HCT116 (cell line): ENCODE data around the gene FGF1. TPM values are rescaled to one million over a fixed set of nuclear protein-coding genes. Genes with fewer than 3 reads are reported as not detected.

ENCODE experiments used
- ATAC-seq: fragments of 200-7000 bp; cut with Tn5 transposase; 2 replicates; pipeline ENCODE4 v1.9.1; 2020; ENCODE audit warnings: mild to moderate bottlenecking, moderate library complexity
- BruUV-seq: library from RNA; stranded (reverse); fragments of 400-500 nt; replicated peaks from 2 replicates; lab custom pipeline; 2021; lab: Mats Ljungman, UMichigan
- CTCF ChIA-PET: fragments of 300-600 bp; sonication (Branson Sonifier 250); formaldehyde crosslinking; loops from one replicate; lab custom pipeline; 2021; ENCODE audit warnings: antibody characterized with exemption; lab: Charles Lee
- POLR2A ChIA-PET: fragments of 300-600, 350-600 bp; sonication (Branson Sonifier 250); formaldehyde crosslinking; loops from one replicate; lab custom pipeline; 2021; ENCODE audit warnings: antibody characterized with exemption; lab: Charles Lee
- RAD21 ChIA-PET, 2 experiments: fragments of 300-600 bp; sonication (Branson Sonifier 250); formaldehyde crosslinking; loops; one replicate each; lab custom pipeline; 2023; ENCODE audit warnings: low total read pairs in 2 of 2; ENCODE audit not compliant: uncharacterized antibody in 2 of 2, unreplicated experiment in 2 of 2, low non-redundant PET in 1 of 2; lab: Charles Lee
- DNase-seq: peaks from one replicate; pipeline ENCODE4 v3.0.0-alpha.2; 2010; ENCODE audit warnings: low read depth, low spot score
- H2AFZ ChIP-seq: fragments of 200-600 bp; shearing (Covaris generic), sonication (generic); 2 replicates; pipeline ENCODE4 v1.6.1; 2017; ENCODE audit warnings: low read depth, mixed run types, mixed read lengths, antibody characterized with exemption, low read length; ENCODE audit not compliant: poor library complexity, severe bottlenecking
- H3K27ac ChIP-seq: 2 replicates; pipeline ENCODE4 v1.5.1; 2012; ENCODE audit warnings: low read depth, low read length
- H3K27me3 ChIP-seq: fragments of 200-600 bp; sonication (generic); 2 replicates; pipeline ENCODE4 v1.6.1; 2016; ENCODE audit warnings: mixed run types, low read length, mixed read lengths; ENCODE audit not compliant: insufficient read depth
- H3K36me3 ChIP-seq, 2 experiments: fragments of 200-500 bp in 1 of 2; fragments of 200-600 bp in 1 of 2; sonication (Bioruptor generic) in 1 of 2; sonication (generic) in 1 of 2; 2 replicates each; pipeline versions ENCODE4 v1.5.1 to v1.6.1; 2014 to 2016; ENCODE audit warnings: low read length in 2 of 2, inconsistent platforms in 1 of 2, mixed read lengths in 1 of 2, mixed run types in 1 of 2; ENCODE audit not compliant: insufficient read depth in 2 of 2, control insufficient read depth in 1 of 2
- H3K4me1 ChIP-seq, 2 experiments: fragments of 200-600 bp in 1 of 2; sonication (generic) in 1 of 2; 2 replicates each; pipeline versions ENCODE4 v1.5.1 to v1.6.1; 2012 to 2017; ENCODE audit warnings: low read length in 2 of 2, inconsistent platforms in 1 of 2, mild to moderate bottlenecking in 1 of 2, mixed read lengths in 1 of 2, mixed run types in 1 of 2, moderate library complexity in 1 of 2; ENCODE audit not compliant: insufficient read depth in 2 of 2, control insufficient read depth in 1 of 2
- H3K4me2 ChIP-seq: fragments of 200-600 bp; sonication (generic); 2 replicates; pipeline ENCODE4 v1.6.1; 2017; ENCODE audit warnings: mixed run types, low read length, mixed read lengths
- H3K4me3 ChIP-seq, 2 experiments: fragments of 200-600 bp in 1 of 2; sonication (generic) in 1 of 2; replicated peaks in 1 of 2; 2 replicates each; pipeline ENCODE4 v1.5.1; 2011 to 2016; ENCODE audit warnings: low read length in 2 of 2, control low read depth in 1 of 2, low read depth in 1 of 2, mild to moderate bottlenecking in 1 of 2, mixed read lengths in 1 of 2, mixed run types in 1 of 2
- H3K79me2 ChIP-seq: fragments of 200-600 bp; sonication (generic); 2 replicates; pipeline ENCODE4 v1.6.1; 2017; ENCODE audit warnings: mild to moderate bottlenecking, mixed run types, low read length, moderate library complexity, mixed read lengths; ENCODE audit not compliant: insufficient read depth
- H3K9ac ChIP-seq: fragments of 200-600 bp; sonication (generic); 2 replicates; pipeline ENCODE4 v1.6.1; 2016; ENCODE audit warnings: low read length, mixed read lengths
- H3K9me2 ChIP-seq: fragments of 200-600 bp; sonication (generic), shearing (Covaris generic); 2 replicates; pipeline ENCODE4 v1.6.1; 2017; ENCODE audit warnings: mixed run types, mild to moderate bottlenecking, moderate library complexity; ENCODE audit not compliant: insufficient read depth
- H3K9me3 ChIP-seq, 2 experiments: fragments of 200-500 bp in 1 of 2; fragments of 200-600 bp in 1 of 2; sonication (Bioruptor generic) in 1 of 2; sonication (generic) in 1 of 2; 2 replicates each; pipeline ENCODE4 v1.6.1; 2014 to 2017; ENCODE audit warnings: low read length in 2 of 2, mixed read lengths in 2 of 2, inconsistent platforms in 1 of 2, low read depth in 1 of 2, mild to moderate bottlenecking in 1 of 2, mixed run types in 1 of 2, moderate library complexity in 1 of 2; ENCODE audit not compliant: control insufficient read depth in 1 of 2, insufficient read depth in 1 of 2
- H4K20me1 ChIP-seq: fragments of 200-600 bp; sonication (generic), shearing (Covaris generic); 2 replicates; pipeline ENCODE4 v1.6.1; 2017; ENCODE audit warnings: mixed run types, mild to moderate bottlenecking, moderate library complexity; ENCODE audit not compliant: insufficient read depth
- CBX3 ChIP-seq: IDR thresholded peaks from 2 replicates; pipeline ENCODE4 v1.6.1; 2012; ENCODE audit warnings: low read depth
- CEBPB ChIP-seq: IDR thresholded peaks from 2 replicates; pipeline ENCODE4 v1.6.1; 2012; ENCODE audit warnings: low read depth
- EGR1 ChIP-seq: IDR thresholded peaks from 2 replicates; pipeline ENCODE4 v1.6.1; 2012; ENCODE audit warnings: low read depth
- EZH2 ChIP-seq: fragments of 200-600 bp; sonication (generic); IDR thresholded peaks from 2 replicates; pipeline ENCODE4 v1.6.1; 2017; ENCODE audit warnings: antibody characterized with exemption, mixed run types
- JUND ChIP-seq: IDR thresholded peaks from 2 replicates; pipeline ENCODE4 v1.6.1; 2012
- POLR2A ChIP-seq: IDR thresholded peaks from 2 replicates; pipeline ENCODE4 v1.7.0; 2011; ENCODE audit warnings: borderline replicate concordance; ENCODE audit not compliant: insufficient read depth, insufficient read length; ENCODE audit errors: extremely low read depth
- RAD21 ChIP-seq: IDR thresholded peaks from 2 replicates; pipeline ENCODE4 v1.6.1; 2012; ENCODE audit warnings: low read depth, mild to moderate bottlenecking
- SP1 ChIP-seq: IDR thresholded peaks from 2 replicates; pipeline ENCODE4 v1.6.1; 2012; ENCODE audit warnings: low read depth
- SRF ChIP-seq: IDR thresholded peaks from 2 replicates; pipeline ENCODE4 v1.6.1; 2012; ENCODE audit warnings: low read depth
- YY1 ChIP-seq: IDR thresholded peaks from 2 replicates; pipeline ENCODE4 v1.6.1; 2011; ENCODE audit warnings: low read length, low read depth, moderate library complexity, mild to moderate bottlenecking; ENCODE audit not compliant: insufficient replicate concordance; ENCODE audit errors: extremely low read depth
- ZNF274 ChIP-seq: fragments of 200-500 bp; sonication (Bioruptor generic); IDR thresholded peaks from 2 replicates; pipeline ENCODE4 v1.6.1; 2014; ENCODE audit warnings: mild to moderate bottlenecking, low read depth, low read length, inconsistent platforms
- intact Hi-C: fragments of 100-400 bp; cut with micrococcal nuclease; formaldehyde crosslinking; loops from 2 replicates; pipeline ENCODE4 v1.10.0; 2022
- total RNA-seq: library from RNA; stranded (reverse); gene quantifications from one replicate; pipeline ENCODE4 v1.2.1, GENCODE V29; 2021; ENCODE audit not compliant: unreplicated experiment
- TF ChIP-seq, protein P1 (sequence below), 3 experiments: fragments of 200-600 bp in 1 of 3; sonication (generic) in 1 of 3; IDR thresholded peaks in 2 of 3; conservative IDR thresholded peaks in 1 of 3; 2 replicates each; pipeline ENCODE4 v1.5.1; 2012 to 2017; ENCODE audit warnings: low read depth in 2 of 3, low read length in 2 of 3, antibody characterized with exemption in 1 of 3, borderline replicate concordance in 1 of 3, control low read depth in 1 of 3, mild to moderate bottlenecking in 1 of 3, mixed read lengths in 1 of 3, mixed run types in 1 of 3, moderate library complexity in 1 of 3; ENCODE audit not compliant: insufficient read depth in 1 of 3
- TF ChIP-seq, protein P2 (sequence below): IDR thresholded peaks from 2 replicates; pipeline ENCODE4 v1.6.1; 2012
- TF ChIP-seq, protein P3 (sequence below): IDR thresholded peaks from 2 replicates; pipeline ENCODE4 v1.6.1; 2011; ENCODE audit warnings: mild to moderate bottlenecking, low read length, moderate library complexity; ENCODE audit not compliant: insufficient replicate concordance; ENCODE audit errors: extremely low read depth

The FGF1 gene
- total RNA-seq, 1 experiment from 2014 or later: not detected

GRCh38 chr5:142667831-142668230 lies 18.1 kb downstream of the FGF1 start:
- no peaks in the 10 kb centered on the region for H4K20me1 ChIP-seq
- H3K9me3 ChIP-seq: no peaks in the 10 kb centered on the region
- H3K36me3 ChIP-seq: no peaks in the 10 kb centered on the region
- H3K4me2 ChIP-seq: no peak overlapping the region
- intact Hi-C loops: no loop called here
- no peak overlapping the region for H2AFZ ChIP-seq
- no peak for DNase-seq
- RAD21 ChIA-PET: interaction anchor here in 1 of 2 experiments (0.5 kb wide), 1 partner anchor 31 kb away, joined by 3 read pairs; no protein-coding TSS in a partner anchor
- no peaks in the 10 kb centered on the region for H3K27me3 ChIP-seq
- no peaks in the 10 kb centered on the region for H3K9me2 ChIP-seq
- H3K27ac ChIP-seq: no peak overlapping the region
- no peak for ATAC-seq
- no peaks in the 10 kb centered on the region for H3K79me2 ChIP-seq
- CTCF ChIA-PET: interaction anchor here (1.0 to 4.8 kb wide), 3 partner anchors 9 to 45 kb away, joined by 3 to 21 read pairs (median 5); no protein-coding TSS in a partner anchor
- no TSS peak for BruUV-seq
- H3K4me1 ChIP-seq: peaks cover 3 to 6% of the 10 kb centered on the region in 2 experiments; a peak in 3 of 4 replicates
- POLR2A ChIA-PET: interaction anchor here (0.6 kb wide), 1 partner anchor 515 kb away, joined by 4 read pairs; no protein-coding TSS in a partner anchor
- TF ChIP-seq CBX3 (no peak), CEBPB (no peak)
- TF ChIP-seq, protein P1, sequence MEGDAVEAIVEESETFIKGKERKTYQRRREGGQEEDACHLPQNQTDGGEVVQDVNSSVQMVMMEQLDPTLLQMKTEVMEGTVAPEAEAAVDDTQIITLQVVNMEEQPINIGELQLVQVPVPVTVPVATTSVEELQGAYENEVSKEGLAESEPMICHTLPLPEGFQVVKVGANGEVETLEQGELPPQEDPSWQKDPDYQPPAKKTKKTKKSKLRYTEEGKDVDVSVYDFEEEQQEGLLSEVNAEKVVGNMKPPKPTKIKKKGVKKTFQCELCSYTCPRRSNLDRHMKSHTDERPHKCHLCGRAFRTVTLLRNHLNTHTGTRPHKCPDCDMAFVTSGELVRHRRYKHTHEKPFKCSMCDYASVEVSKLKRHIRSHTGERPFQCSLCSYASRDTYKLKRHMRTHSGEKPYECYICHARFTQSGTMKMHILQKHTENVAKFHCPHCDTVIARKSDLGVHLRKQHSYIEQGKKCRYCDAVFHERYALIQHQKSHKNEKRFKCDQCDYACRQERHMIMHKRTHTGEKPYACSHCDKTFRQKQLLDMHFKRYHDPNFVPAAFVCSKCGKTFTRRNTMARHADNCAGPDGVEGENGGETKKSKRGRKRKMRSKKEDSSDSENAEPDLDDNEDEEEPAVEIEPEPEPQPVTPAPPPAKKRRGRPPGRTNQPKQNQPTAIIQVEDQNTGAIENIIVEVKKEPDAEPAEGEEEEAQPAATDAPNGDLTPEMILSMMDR (IDR thresholded peaks at IDR 0.05 in 2 of 3, conservative IDR thresholded peaks at IDR 0.05 in 1 of 3; ENCODE audit: borderline replicate concordance in 1 of 3, insufficient read depth in 1 of 3, low read depth in 2 of 3, low read length in 2 of 3): no peak
- TF ChIP-seq, protein P2, sequence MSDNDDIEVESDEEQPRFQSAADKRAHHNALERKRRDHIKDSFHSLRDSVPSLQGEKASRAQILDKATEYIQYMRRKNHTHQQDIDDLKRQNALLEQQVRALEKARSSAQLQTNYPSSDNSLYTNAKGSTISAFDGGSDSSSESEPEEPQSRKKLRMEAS: no peak
- H3K4me3 ChIP-seq: no peak overlapping the region
- no peak overlapping the region for H3K9ac ChIP-seq

DNA sequence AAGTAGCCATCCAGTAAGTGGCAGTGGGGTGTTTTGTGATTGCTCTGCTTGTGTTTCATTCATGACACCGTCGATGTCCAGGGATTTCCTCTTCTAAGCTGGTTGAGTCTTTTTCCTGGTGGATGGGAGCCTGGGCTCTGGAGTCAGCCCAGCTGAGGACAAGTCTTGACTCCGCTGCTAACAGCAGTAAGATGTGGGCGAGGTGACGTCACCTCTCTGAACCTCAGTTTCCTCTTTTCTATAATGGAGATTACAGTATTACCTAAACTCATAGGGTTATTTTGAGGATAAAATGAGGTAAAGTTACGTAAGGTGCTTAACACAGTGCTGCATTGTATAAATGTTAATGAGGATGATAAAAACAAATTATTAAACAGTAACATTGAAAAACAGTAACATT lies 21.3 kb downstream of the FGF1 start:
- Histone ChIP-seq H3K36me3 (no peaks in the 10 kb centered on the region), H3K79me2 (no peaks in the 10 kb centered on the region), H4K20me1 (no peaks in the 10 kb centered on the region), H3K4me3 (no peak overlapping the region), H2AFZ (no peak overlapping the region), H3K9me2 (no peaks in the 10 kb centered on the region), H3K27ac (no peak overlapping the region), H3K4me1 (no peaks in the 10 kb centered on the region), H3K4me2 (no peak overlapping the region), H3K27me3 (no peaks in the 10 kb centered on the region), H3K9me3 (no peaks in the 10 kb centered on the region), H3K9ac (no peak overlapping the region)
- ChIA-PET CTCF (interaction anchor here (1.2 to 1.6 kb wide), 2 partner anchors 9 to 49 kb away, joined by 4 to 8 read pairs; no protein-coding TSS in a partner anchor), POLR2A (no interaction called here), RAD21 (no interaction called here)
- no peak for DNase-seq
- BruUV-seq: no TSS peak
- intact Hi-C loops: no loop called here
- no peak for ATAC-seq
- no peak for TF ChIP-seq SP1
- TF ChIP-seq CBX3: no peak
- TF ChIP-seq, protein P2: no peak
- no peak for TF ChIP-seq ZNF274
- TF ChIP-seq EGR1: no peak
- TF ChIP-seq RAD21: no peak
- no peak for TF ChIP-seq EZH2
- TF ChIP-seq JUND: no peak
- no peak for TF ChIP-seq POLR2A
- no peak for TF ChIP-seq SRF
- TF ChIP-seq, protein P3, sequence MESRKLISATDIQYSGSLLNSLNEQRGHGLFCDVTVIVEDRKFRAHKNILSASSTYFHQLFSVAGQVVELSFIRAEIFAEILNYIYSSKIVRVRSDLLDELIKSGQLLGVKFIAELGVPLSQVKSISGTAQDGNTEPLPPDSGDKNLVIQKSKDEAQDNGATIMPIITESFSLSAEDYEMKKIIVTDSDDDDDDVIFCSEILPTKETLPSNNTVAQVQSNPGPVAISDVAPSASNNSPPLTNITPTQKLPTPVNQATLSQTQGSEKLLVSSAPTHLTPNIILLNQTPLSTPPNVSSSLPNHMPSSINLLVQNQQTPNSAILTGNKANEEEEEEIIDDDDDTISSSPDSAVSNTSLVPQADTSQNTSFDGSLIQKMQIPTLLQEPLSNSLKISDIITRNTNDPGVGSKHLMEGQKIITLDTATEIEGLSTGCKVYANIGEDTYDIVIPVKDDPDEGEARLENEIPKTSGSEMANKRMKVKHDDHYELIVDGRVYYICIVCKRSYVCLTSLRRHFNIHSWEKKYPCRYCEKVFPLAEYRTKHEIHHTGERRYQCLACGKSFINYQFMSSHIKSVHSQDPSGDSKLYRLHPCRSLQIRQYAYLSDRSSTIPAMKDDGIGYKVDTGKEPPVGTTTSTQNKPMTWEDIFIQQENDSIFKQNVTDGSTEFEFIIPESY: no peak
- TF ChIP-seq YY1: no peak
